H1 (cell line): Measurements from ENCODE around the gene SLC26A4. TPM values are rescaled to one million over a fixed set of nuclear protein-coding genes. Genes with fewer than 3 reads are reported as not detected.

Source experiments
- CTCF ChIA-PET: fragments of 300-600 bp; sonication (Branson Sonifier 250); formaldehyde crosslinking; loops from one replicate; lab custom pipeline; 2021; ENCODE audit not compliant: partially characterized antibody; lab: Charles Lee
- POLR2A ChIA-PET: fragments of 300-600 bp; sonication (Branson Sonifier 250); formaldehyde crosslinking; loops from one replicate; lab custom pipeline; 2021; ENCODE audit warnings: inconsistent platforms; ENCODE audit not compliant: partially characterized antibody; lab: Charles Lee
- DNase-seq, 2 experiments: peaks; one replicate each; pipeline versions ENCODE4 v3.0.0 to v3.0.0-alpha.2; 2010 to 2022; ENCODE audit warnings: low spot score in 2 of 2, low read depth in 1 of 2, mixed read lengths in 1 of 2
- FAIRE-seq: peaks from 2 replicates; lab custom pipeline; 2011; peaks lifted over from hg19 to GRCh38; lab: Jason Lieb, UNC
- H2AFZ ChIP-seq: 2 replicates; pipeline ENCODE4 v1.8.1; 2012; ENCODE audit warnings: low read length, inconsistent platforms
- H2AK5ac ChIP-seq: 2 replicates; pipeline ENCODE4 v1.6.1; 2013; ENCODE audit warnings: low read depth, low read length
- H2BK120ac ChIP-seq: replicated peaks from 2 replicates; pipeline ENCODE3; 2013; ENCODE audit warnings: low read depth, low read length, inconsistent platforms
- H2BK12ac ChIP-seq: 2 replicates; pipeline ENCODE4 v1.6.1; 2013; ENCODE audit warnings: low read depth, low read length
- H2BK15ac ChIP-seq: 2 replicates; pipeline ENCODE4 v1.6.1; 2013; ENCODE audit warnings: low read length
- H2BK20ac ChIP-seq: 2 replicates; pipeline ENCODE4 v1.6.1; 2013; ENCODE audit warnings: low read length
- H2BK5ac ChIP-seq: 2 replicates; pipeline ENCODE4 v1.6.1; 2013; ENCODE audit warnings: low read depth, low read length
- H3K14ac ChIP-seq: 2 replicates; pipeline ENCODE4 v1.6.1; 2013; ENCODE audit warnings: inconsistent platforms; ENCODE audit not compliant: insufficient read length
- H3K18ac ChIP-seq: 2 replicates; pipeline ENCODE4 v1.6.1; 2013; ENCODE audit warnings: low read length; ENCODE audit errors: extremely low read depth
- H3K23ac ChIP-seq: 2 replicates; pipeline ENCODE4 v1.6.1; 2013; ENCODE audit warnings: inconsistent platforms; ENCODE audit not compliant: insufficient read length
- H3K23me2 ChIP-seq: 2 replicates; pipeline ENCODE4 v1.6.1; 2013; ENCODE audit warnings: low read depth, low read length
- H3K27ac ChIP-seq: 2 replicates; pipeline ENCODE4 v1.6.1; 2011; ENCODE audit warnings: low read depth, low read length, inconsistent platforms
- H3K27me3 ChIP-seq, 4 experiments: replicated peaks in 1 of 4; 1 replicate in 1 of 4; 2 replicates in 3 of 4; pipeline versions ENCODE4 v1.6.1 to v1.8.1; 2011 to 2013; ENCODE audit warnings: low read length in 3 of 4, mild to moderate bottlenecking in 3 of 4, inconsistent platforms in 2 of 4, mixed read lengths in 2 of 4, moderate library complexity in 1 of 4; ENCODE audit not compliant: control insufficient read depth in 3 of 4, insufficient read depth in 3 of 4; ENCODE audit errors: extremely low read depth in 1 of 4
- H3K36me3 ChIP-seq, 4 experiments: 2 replicates each; pipeline versions ENCODE4 v1.6.1 to v1.8.1; 2011 to 2013; ENCODE audit warnings: mild to moderate bottlenecking in 4 of 4, low read length in 3 of 4, moderate library complexity in 2 of 4, control low read depth in 1 of 4, inconsistent platforms in 1 of 4; ENCODE audit not compliant: insufficient read depth in 4 of 4, control insufficient read depth in 2 of 4
- H3K4ac ChIP-seq: replicated peaks from 2 replicates; pipeline ENCODE3; 2013; ENCODE audit warnings: low read length, low read depth, mixed read lengths, inconsistent platforms; ENCODE audit not compliant: insufficient read length
- H3K4me1 ChIP-seq, 4 experiments: replicated peaks in 1 of 4; 1 replicate in 1 of 4; 2 replicates in 3 of 4; pipeline versions ENCODE4 v1.6.1 to v1.8.1; 2011 to 2013; ENCODE audit warnings: low read length in 3 of 4, inconsistent platforms in 2 of 4, mixed read lengths in 1 of 4; ENCODE audit not compliant: insufficient read depth in 4 of 4, control insufficient read depth in 3 of 4
- H3K4me2 ChIP-seq, 2 experiments: 2 replicates each; pipeline versions ENCODE4 v1.6.1 to v1.8.1; 2011 to 2013; ENCODE audit warnings: low read depth in 2 of 2, low read length in 2 of 2, control low read depth in 1 of 2, inconsistent platforms in 1 of 2, mild to moderate bottlenecking in 1 of 2; ENCODE audit not compliant: insufficient read depth in 1 of 2
- H3K4me3 ChIP-seq, 4 experiments: fragments of 200-600, 300-600 bp in 1 of 4; sonication (generic), shearing (Covaris generic), sonication (Bioruptor Twin) in 1 of 4; 2 replicates each; pipeline versions ENCODE4 v1.5.1 to v1.8.1; 2011 to 2016; ENCODE audit warnings: low read length in 4 of 4, low read depth in 3 of 4, control low read depth in 2 of 4, inconsistent platforms in 2 of 4, mild to moderate bottlenecking in 2 of 4, mixed read lengths in 1 of 4, moderate library complexity in 1 of 4; ENCODE audit not compliant: insufficient read depth in 2 of 4; ENCODE audit errors: extremely low read depth in 1 of 4
- H3K56ac ChIP-seq: replicated peaks from 2 replicates; pipeline ENCODE3; 2013; ENCODE audit warnings: low read depth, mild to moderate bottlenecking, mixed read lengths, low read length, inconsistent platforms; ENCODE audit not compliant: insufficient read length
- H3K79me1 ChIP-seq: 2 replicates; pipeline ENCODE4 v1.6.1; 2013; ENCODE audit warnings: low read depth, low read length, control low read depth
- H3K79me2 ChIP-seq, 2 experiments: 2 replicates each; pipeline versions ENCODE4 v1.6.1 to v1.8.1; 2012 to 2013; ENCODE audit warnings: low read length in 2 of 2, mild to moderate bottlenecking in 2 of 2, inconsistent platforms in 1 of 2; ENCODE audit not compliant: insufficient read depth in 2 of 2, control insufficient read depth in 1 of 2
- H3K9ac ChIP-seq, 4 experiments: replicated peaks in 1 of 4; 1 replicate in 1 of 4; 2 replicates in 3 of 4; pipeline versions ENCODE4 v1.6.1 to v1.8.1; 2011 to 2013; ENCODE audit warnings: low read depth in 3 of 4, low read length in 3 of 4, control low read depth in 2 of 4, mild to moderate bottlenecking in 2 of 4, moderate library complexity in 2 of 4, inconsistent platforms in 1 of 4; ENCODE audit errors: extremely low read depth in 1 of 4
- H3K9me3 ChIP-seq, 2 experiments: 2 replicates each; pipeline versions ENCODE4 v1.6.1 to v1.8.1; 2012 to 2013; ENCODE audit warnings: mild to moderate bottlenecking in 2 of 2, moderate library complexity in 2 of 2, control low read depth in 1 of 2, inconsistent platforms in 1 of 2, low read depth in 1 of 2, low read length in 1 of 2, mixed read lengths in 1 of 2; ENCODE audit not compliant: insufficient read depth in 2 of 2
- H4K20me1 ChIP-seq, 2 experiments: replicated peaks in 1 of 2; 2 replicates each; pipeline versions ENCODE3 to v1.8.1; 2011 to 2013; ENCODE audit warnings: inconsistent platforms in 2 of 2, low read length in 2 of 2, mild to moderate bottlenecking in 1 of 2; ENCODE audit not compliant: insufficient read depth in 2 of 2, control insufficient read depth in 1 of 2
- H4K5ac ChIP-seq: 2 replicates; pipeline ENCODE4 v1.6.1; 2013; ENCODE audit warnings: low read length, low read depth, mixed read lengths, inconsistent platforms; ENCODE audit not compliant: insufficient read length
- H4K8ac ChIP-seq: 2 replicates; pipeline ENCODE4 v1.8.0; 2013; ENCODE audit warnings: mild to moderate bottlenecking, moderate library complexity, low read length, inconsistent platforms; ENCODE audit not compliant: insufficient read depth; ENCODE audit errors: extremely low read depth
- H4K91ac ChIP-seq: replicated peaks from 2 replicates; pipeline ENCODE3; 2013; ENCODE audit warnings: low read length, mixed read lengths, inconsistent platforms; ENCODE audit not compliant: insufficient read length
- BRCA1 ChIP-seq: IDR thresholded peaks from 2 replicates; pipeline ENCODE4 v1.6.1; 2012; ENCODE audit warnings: low read depth, low read length, improper control_type of control experiment
- CHD1 ChIP-seq: IDR thresholded peaks from 2 replicates; pipeline ENCODE4 v1.6.1; 2012; ENCODE audit warnings: low read depth, low read length, improper control_type of control experiment
- GTF2F1 ChIP-seq: IDR thresholded peaks from 2 replicates; pipeline ENCODE4 v1.6.1; 2012; ENCODE audit warnings: low read depth, low read length, improper control_type of control experiment, borderline replicate concordance
- HDAC6 ChIP-seq: IDR thresholded peaks from one replicate; pipeline ENCODE4 v1.7.1; 2012; ENCODE audit warnings: low read depth, mild to moderate bottlenecking, inconsistent platforms, low read length, moderate library complexity
- KDM1A ChIP-seq: fragments of 200-600, 300-600 bp; sonication (generic); IDR thresholded peaks from 2 replicates; pipeline ENCODE4 v1.7.1; 2016; ENCODE audit warnings: mild to moderate bottlenecking, low read length, borderline replicate concordance
- KDM5A ChIP-seq: fragments of 200-600 bp; IDR thresholded peaks from 2 replicates; pipeline ENCODE4 v1.7.1; 2012; ENCODE audit warnings: mild to moderate bottlenecking, low read length, inconsistent platforms, mixed read lengths
- MAFK ChIP-seq: IDR thresholded peaks from 2 replicates; pipeline ENCODE4 v1.6.1; 2012; ENCODE audit warnings: low read depth, mild to moderate bottlenecking, improper control_type of control experiment, low read length
- SAP30 ChIP-seq: fragments of 300-600 bp; sonication (generic); IDR thresholded peaks from 2 replicates; pipeline ENCODE4 v1.7.1; 2012; ENCODE audit warnings: low read length, moderate library complexity, mild to moderate bottlenecking, inconsistent platforms; ENCODE audit not compliant: insufficient read depth, insufficient replicate concordance
- SP1 ChIP-seq: IDR thresholded peaks from 2 replicates; pipeline ENCODE4 v1.6.1; 2011; ENCODE audit warnings: low read depth, low read length
- SP4 ChIP-seq: IDR thresholded peaks from 2 replicates; pipeline ENCODE4 v1.6.1; 2012; ENCODE audit warnings: low read length, inconsistent platforms
- TBP ChIP-seq: IDR thresholded peaks from 2 replicates; pipeline ENCODE4 v1.6.1; 2011; ENCODE audit warnings: low read depth, low read length, improper control_type of control experiment
- WGBS, 2 experiments: shearing (Covaris generic) in 1 of 2; methylation state at CpG; one replicate each; pipeline versions ENCODE4 v1.1.6 to v1.1.7; 2013 to 2015; ENCODE audit warnings: low lambda C conversion rate in 2 of 2, mixed read lengths in 2 of 2, inconsistent platforms in 1 of 2, low coverage in 1 of 2, missing lambda C conversion rate in 1 of 2; ENCODE audit not compliant: insufficient replicate concordance in 2 of 2, insufficient coverage in 1 of 2, insufficient read length in 1 of 2; ENCODE audit errors: extremely low coverage in 1 of 2, missing lambda C conversion rate in 1 of 2; 5-methylcytosine and 5-hydroxymethylcytosine counted together
- polyA plus RNA-seq, 7 experiments: library from polyadenylated mRNA; depleted of rRNA in 3 of 7; stranded (reverse) in 5 of 7; unstranded in 2 of 7; fragments of >200 nt in 5 of 7; fragments of 200-250 nt in 2 of 7; gene quantifications; 1 replicate in 5 of 7; 2 replicates in 1 of 7; 4 replicates in 1 of 7; pipeline versions ENCODE4 v1.2.1 to v1.2.3, GENCODE V29; 2011 to 2013; ENCODE audit warnings: missing spikeins in 2 of 7, mixed read lengths in 2 of 7
- total RNA-seq: library from RNA; stranded (reverse); fragmentation: NEBNext Ultra II Directional; extraction: Animal tissue kit (Norgen Biotek cat#: 25700); gene quantifications from 2 replicates; pipeline ENCODE4 v1.2.1, GENCODE V29; 2021

Gene SLC26A4
- total and polyA plus RNA-seq, 2 of the 8 experiments (the other 6 are each of a cell fraction or from before 2014, with no cell fraction given), result 0.11 to 0.35 TPM

DNA sequence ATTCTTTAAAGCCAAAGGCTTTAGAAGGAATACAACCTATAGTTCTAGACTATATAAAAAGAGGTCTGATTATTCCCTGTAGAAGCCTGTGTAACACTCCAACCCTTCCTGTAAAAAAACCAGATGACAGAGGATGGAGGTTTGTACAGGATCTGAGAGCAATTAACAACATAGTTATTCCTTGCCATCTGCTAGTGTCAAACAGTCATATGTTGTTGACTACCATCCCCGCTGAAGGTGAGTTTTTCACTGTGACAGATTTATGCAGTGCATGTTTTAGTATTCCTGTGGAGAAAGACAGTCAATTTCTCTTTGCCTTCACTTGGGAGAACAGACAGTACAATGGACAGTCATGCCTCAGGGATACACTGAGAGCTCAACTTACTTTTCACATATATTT lies 19.0 kb upstream of the SLC26A4 start:
- no peak for DNase-seq
- H2AK5ac ChIP-seq, result no peak overlapping the region
- FAIRE-seq, result no peak
- no peak overlapping the region for H4K91ac ChIP-seq
- H4K20me1 ChIP-seq, result no peaks in the 10 kb centered on the region
- H2AFZ ChIP-seq, result no peak overlapping the region
- H3K18ac ChIP-seq, result no peak overlapping the region
- no peak overlapping the region for H3K9ac ChIP-seq
- no peaks in the 10 kb centered on the region for H3K4me1 ChIP-seq
- H3K79me2 ChIP-seq, result no peaks in the 10 kb centered on the region
- H2BK20ac ChIP-seq, result no peak overlapping the region
- POLR2A ChIA-PET, result no interaction called here
- H3K56ac ChIP-seq, result no peak overlapping the region
- H3K27me3 ChIP-seq, result no peaks in the 10 kb centered on the region
- no peak overlapping the region for H3K14ac ChIP-seq
- no peak overlapping the region for H2BK15ac ChIP-seq
- H2BK12ac ChIP-seq, result no peak overlapping the region
- H3K27ac ChIP-seq, result no peak overlapping the region
- H3K79me1 ChIP-seq, result no peaks in the 10 kb centered on the region
- H3K4me2 ChIP-seq, result no peak overlapping the region
- TF ChIP-seq SAP30 (no peak), HDAC6 (no peak), GTF2F1 (no peak), KDM1A (no peak), MAFK (no peak), SP1 (no peak), CHD1 (no peak), TBP (no peak), KDM5A (no peak), SP4 (no peak), BRCA1 (no peak)
- no peaks in the 10 kb centered on the region; the same call in 1 of the 2 replicates for H3K23me2 ChIP-seq
- CTCF ChIA-PET, result interaction anchor here (0.7 to 1.0 kb wide), 2 partner anchors 35 to 83 kb away, joined by 3 read pairs; no protein-coding TSS in a partner anchor
- no peak overlapping the region for H3K4ac ChIP-seq
- H4K5ac ChIP-seq, result no peak overlapping the region
- no peaks in the 10 kb centered on the region for H3K9me3 ChIP-seq
- no peak overlapping the region for H2BK120ac ChIP-seq
- no peak overlapping the region for H4K8ac ChIP-seq
- 78% methylated on average over 1 of the region's 1 CpG; no CpG with 5 or more reads in 1 of the 2 experiments for WGBS, 2 experiments
- H3K4me3 ChIP-seq, result no peak overlapping the region
- H3K23ac ChIP-seq, result no peak overlapping the region
- no peak overlapping the region for H2BK5ac ChIP-seq
- H3K36me3 ChIP-seq, result no peaks in the 10 kb centered on the region
